Measurements from ENCODE around the gene SYNGR4.
"Not testable (repeated sequence)": the region's sequence is repeated elsewhere in the genome, so short reads cannot be mapped to it uniquely, and the experiment has no call there.

SYNGR4 gene, protein sequence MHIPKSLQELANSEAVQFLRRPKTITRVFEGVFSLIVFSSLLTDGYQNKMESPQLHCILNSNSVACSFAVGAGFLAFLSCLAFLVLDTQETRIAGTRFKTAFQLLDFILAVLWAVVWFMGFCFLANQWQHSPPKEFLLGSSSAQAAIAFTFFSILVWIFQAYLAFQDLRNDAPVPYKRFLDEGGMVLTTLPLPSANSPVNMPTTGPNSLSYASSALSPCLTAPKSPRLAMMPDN

GRCh38 chr19:48363810-48364597 lies at the start of gene SYNGR4, which contains the start of gene TMEM143:
Gene SYNGR4 (plus strand): TSS chr19:48364367. CDS start chr19:48365843, 1,476 bp downstream.
Gene TMEM143 (minus strand): TSS chr19:48363940. CDS start chr19:48363920, 20 bp downstream.
- peak; percentile 99 for DNase-seq

- no peak for DNase-seq
These were observed 48.5 kb upstream of the SYNGR4 start for GRCh38 chr19:48315712-48316111.

DNA sequence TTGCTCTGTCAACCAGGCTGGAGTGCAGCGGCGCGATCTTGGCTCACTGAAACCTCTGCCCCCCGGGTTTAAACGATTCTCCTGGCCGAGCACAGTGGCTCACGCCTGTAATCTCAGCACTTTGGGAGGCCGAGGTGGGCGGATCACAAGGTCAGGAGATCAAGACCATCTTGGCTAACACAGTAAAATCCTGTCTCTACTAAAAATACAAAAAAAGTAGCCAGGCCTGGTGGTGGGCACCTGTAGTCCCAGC lies 46.5 kb upstream of the SYNGR4 start:
- DNase-seq: not testable (repeated sequence)

- DNase-seq: no peak
These were observed 45.7 kb upstream of the SYNGR4 start for GRCh38 chr19:48318286-48318987.

- DNase-seq: peak; percentile 67 to 76
These were observed 44.3 kb upstream of the SYNGR4 start for GRCh38 chr19:48319647-48320541.

DNA sequence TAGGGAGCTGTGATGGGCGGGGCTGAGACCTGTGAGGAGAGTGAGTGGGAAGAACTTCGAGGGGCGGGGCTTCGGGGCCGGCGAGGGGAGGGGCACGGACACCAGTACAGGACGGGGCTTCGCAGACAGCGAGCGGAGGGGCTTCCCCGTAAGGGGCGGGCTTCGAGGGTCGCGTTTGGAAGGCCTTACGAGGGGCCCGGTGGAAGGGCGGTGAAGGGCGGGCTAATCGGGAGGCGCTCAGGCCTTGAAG lies 42.9 kb upstream of the SYNGR4 start:
- DNase-seq: peak; percentile 77 to 83

DNA sequence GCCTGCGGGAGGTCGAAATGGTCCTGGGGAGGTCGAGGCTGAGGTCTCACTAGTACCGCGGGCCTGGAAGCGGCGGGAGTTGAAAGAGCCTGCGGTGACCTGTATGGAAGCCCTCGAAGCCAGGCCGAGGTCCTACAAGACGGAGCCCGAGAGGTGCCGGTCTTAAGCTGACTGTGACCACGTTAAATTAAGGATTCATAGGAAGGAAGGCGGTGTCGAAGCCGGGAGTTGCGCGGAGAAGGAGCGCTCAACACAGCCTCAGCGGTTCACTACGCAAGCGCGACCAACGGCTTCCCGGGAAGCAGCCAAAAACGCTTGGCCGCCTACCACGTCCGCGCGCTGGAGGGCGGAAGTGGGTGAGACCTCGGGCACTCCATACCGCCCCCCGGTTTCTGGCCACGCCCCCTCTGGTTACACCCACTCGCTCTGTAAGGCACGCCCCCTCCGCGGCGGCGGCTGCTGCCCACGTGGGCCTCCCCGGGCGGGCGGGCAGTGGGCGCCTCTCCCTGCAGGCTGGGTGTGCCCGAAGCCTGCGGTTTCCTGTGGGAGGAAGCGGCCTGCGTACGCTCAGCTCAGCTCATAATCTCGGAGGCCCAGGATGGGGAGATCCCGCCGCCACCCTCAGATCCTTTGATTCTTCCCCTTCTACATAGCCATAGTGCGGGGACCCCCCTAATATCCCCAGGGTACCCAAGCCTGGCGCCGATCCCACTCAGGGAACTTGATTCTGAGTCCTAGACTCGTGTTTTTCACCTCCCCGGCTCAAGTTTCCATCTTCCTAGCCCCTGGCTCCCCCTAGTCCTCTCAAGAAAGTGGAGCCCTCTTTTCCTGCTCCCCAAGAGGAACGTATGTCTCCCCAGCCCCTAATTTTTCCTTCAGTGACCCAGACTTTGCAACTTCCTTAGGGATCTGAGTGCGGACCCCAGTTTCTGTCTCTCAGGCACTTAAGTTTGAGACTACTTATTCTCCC lies 42.3 kb upstream of the SYNGR4 start:
- DNase-seq: peak; percentile 96 to 98

DNA sequence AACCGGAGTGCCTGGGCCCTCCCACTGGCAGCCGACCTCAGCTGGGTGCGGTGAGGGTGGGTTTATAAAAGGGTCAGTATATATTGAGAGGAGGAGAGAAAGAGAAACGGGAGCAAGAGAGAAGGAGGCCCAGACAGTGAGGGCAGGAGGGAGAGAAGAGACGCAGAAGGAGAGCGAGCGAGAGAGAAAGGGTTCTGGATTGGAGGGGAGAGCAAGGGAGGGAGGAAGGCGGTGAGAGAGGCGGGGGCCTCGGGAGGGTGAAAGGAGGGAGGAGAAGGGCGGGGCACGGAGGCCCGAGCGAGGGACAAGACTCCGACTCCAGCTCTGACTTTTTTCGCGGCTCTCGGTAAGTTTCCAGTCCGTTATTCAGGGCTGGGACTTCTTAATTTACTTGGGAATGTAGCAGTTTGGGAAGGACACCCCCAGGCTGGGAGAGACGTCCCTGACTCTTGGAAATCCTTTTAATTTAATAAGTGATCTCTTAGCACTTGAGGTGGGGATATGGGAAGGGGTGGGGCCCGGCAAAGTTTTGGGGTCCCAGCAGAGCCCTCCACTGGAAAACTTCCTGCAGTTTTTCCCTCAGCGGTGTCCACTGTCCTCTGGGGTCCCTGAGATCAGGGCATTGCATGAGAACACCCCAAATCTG lies 38.8 kb upstream of the SYNGR4 start, which contains the start of gene EMP3:
Gene EMP3, plus strand, starts transcription at position 288 of the 646 bp plus-strand sequence. CDS start 1,293 bp downstream, outside the sequence.
- no peak for DNase-seq

DNA sequence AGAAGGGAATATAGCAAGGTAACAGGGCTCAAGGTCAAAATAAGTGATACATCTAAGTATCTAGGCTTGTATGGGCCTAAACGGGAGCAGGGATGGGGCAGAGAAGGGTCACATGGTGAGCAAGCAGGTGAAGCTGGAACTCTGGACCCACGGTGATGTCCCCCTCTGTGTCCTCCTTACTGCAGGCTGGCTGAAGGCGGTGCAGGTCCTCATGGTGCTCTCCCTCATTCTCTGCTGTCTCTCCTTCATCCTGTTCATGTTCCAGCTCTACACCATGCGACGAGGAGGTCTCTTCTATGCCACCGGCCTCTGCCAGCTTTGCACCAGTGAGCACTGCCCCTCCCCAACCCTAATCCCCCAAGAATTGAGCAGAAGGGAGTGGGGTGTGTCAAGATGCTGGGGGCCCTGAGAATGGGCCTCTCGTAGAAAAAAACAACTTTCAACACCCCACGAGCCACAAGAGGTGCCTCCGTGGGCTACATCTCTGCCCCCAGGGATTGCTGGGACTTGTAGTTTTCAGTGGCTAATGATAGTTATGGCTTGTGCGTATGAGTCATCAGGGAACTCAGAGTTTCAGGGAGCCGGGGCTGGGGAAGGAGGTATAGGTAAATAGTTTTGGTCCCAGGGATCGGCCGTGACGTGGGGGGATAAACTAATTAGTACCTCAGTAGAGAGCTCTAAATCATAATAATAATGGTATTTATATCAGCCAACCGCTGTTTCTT lies 34.8 kb upstream of the SYNGR4 start:
- DNase-seq: no peak

GRCh38 chr19:48330012-48330681 lies 34.0 kb upstream of the SYNGR4 start:
- DNase-seq: peak; percentile 80 to 93

GRCh38 chr19:48332351-48332661 lies 31.9 kb upstream of the SYNGR4 start:
- no peak for DNase-seq

DNA sequence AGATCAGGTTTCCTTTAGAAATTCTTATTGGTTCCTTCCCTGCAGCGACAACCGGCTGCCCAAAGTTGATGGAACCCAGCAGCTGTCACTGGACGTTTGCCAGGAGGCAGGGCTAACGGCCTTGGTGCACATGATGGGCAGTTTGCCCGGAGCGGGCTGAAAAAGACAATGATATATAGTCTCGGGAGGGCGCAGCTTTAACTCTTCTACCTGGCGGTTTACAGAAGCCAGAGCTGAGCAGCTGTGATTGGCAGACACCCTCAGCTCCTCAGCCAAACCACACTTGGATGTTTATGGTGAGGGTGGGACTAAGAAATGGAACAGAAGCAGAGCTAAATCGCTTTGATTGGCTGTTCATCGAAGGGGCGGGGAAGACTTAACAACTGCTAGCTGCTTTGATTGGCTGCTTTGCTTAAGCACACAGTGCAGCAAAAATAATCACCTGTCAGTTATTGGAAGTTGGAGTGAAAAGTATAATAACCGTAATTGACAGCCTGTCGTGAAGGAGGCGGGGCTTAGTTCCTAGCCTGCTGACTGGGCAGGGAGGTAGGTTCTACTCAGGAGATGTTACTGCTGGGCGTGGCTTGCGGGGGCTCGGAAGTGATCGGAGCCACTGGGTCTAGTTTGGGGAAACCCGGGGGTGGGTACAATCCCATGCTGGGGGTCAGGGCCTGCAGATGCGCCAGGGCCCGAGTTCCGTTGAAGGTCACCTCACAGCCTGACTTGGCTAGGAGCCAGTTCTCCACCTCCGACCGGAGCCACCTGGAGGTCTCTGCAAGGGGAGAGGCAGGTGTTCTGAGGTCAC lies 31.3 kb upstream of the SYNGR4 start:
- peak; percentile 100 for DNase-seq

GRCh38 chr19:48333467-48334384 lies 30.4 kb upstream of the SYNGR4 start:
- DNase-seq: peak; percentile 87 to 90

GRCh38 chr19:48338253-48338755 lies 25.9 kb upstream of the SYNGR4 start:
- DNase-seq: no peak

DNA sequence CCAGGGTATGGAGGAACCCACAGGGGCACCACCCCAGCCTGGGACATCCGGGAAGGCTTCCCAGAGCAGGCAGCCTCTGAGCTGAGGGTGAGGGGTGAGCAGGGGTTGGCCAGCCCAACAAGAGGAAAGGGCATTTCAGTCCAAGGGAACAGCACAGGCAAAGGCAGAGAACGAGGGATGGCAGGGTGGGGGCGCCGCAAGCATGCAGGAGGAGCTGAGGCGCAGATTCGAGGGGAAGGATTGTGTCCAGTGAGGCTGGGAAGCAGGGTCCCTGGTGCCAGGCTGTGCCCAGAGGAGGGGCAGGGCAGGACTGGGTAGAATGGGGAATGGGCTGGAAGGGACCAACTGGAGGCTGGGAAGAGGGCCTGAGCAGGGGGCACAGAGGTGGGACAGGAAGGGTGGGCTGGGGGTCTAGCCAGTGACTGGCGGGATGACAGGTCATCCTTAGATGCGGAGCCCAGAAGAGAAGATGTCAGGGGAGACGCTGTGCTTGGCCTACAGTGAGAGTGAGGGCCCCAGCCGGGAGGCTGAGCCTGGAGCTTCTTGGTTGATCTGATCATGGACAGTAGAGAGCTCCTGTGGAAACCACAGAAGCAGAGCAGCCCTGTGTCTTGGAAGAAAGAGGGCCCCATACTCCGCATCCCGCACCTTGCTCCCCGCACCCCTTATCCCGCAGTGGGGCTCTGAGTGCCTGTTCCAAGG lies 25.2 kb upstream of the SYNGR4 start:
- no peak for DNase-seq

- DNase-seq: peak; percentile 83 to 91
These were observed 23.2 kb upstream of the SYNGR4 start for GRCh38 chr19:48340995-48341394.

Data from NCI-H2081 (cell line).